GM19328 (cell line): ENCODE data around the gene NOC2L.

Source experiments
- ATAC-seq: cut with Tn5 transposase; IDR thresholded peaks from one replicate; pipeline ENCODE4 v1.9.1; 2021; ENCODE audit warnings: mild to moderate bottlenecking, moderate library complexity; ENCODE audit not compliant: unreplicated experiment

The NOC2L gene

DNA sequence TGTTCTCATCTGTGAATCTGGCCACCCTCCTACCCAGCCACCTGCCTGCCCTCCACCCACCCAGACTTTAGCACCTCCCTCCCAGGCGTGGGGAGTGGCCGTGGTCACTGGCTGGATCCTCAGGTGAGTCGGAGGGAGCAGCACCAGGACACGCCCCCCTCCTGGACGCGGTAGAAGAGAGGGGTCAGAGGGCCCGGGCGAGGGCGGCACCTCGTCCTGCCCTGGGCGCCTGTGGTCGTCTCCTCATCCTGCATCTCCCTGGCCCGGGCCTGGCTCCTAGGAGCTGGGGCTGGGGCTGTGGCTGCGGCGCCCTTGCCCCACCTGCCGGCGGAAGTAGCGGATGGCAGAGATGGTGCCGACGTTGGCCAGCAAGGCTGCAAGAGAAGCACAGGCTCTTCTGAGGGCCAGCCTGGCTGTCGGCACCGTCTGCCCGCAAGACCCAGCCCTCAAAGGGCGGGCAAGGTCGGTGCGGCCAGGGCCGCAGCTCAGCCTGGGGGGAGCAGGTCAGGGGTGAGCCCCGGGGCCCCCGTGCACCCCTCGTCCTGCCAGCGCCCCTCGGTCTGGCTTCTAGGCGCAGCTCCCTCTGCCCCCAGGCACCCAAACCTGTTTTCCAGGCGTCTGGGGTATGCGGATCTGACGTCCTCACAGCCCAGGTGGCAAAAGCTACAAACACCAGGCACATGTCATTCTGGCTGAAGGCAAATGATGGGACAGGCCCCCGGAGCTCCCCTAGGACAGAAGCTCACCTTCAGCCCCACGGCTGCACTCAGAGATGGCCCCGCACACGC is 17.0 kb upstream of the NOC2L start:
- no peak for ATAC-seq

GRCh38 chr1:975365-975764 is 16.3 kb upstream of the NOC2L start:
- no peak for ATAC-seq

- ATAC-seq: no peak
Measured at GRCh38 chr1:974687-975328, 15.8 kb upstream of the NOC2L start.

GRCh38 chr1:974293-974640 is 15.2 kb upstream of the NOC2L start:
- ATAC-seq: no peak

- no peak for ATAC-seq
Measured at GRCh38 chr1:973459-974292, 14.6 kb upstream of the NOC2L start.

GRCh38 chr1:972726-973458 is 13.8 kb upstream of the NOC2L start:
- no peak for ATAC-seq

GRCh38 chr1:971751-972506 is 12.9 kb upstream of the NOC2L start:
- no peak for ATAC-seq

DNA sequence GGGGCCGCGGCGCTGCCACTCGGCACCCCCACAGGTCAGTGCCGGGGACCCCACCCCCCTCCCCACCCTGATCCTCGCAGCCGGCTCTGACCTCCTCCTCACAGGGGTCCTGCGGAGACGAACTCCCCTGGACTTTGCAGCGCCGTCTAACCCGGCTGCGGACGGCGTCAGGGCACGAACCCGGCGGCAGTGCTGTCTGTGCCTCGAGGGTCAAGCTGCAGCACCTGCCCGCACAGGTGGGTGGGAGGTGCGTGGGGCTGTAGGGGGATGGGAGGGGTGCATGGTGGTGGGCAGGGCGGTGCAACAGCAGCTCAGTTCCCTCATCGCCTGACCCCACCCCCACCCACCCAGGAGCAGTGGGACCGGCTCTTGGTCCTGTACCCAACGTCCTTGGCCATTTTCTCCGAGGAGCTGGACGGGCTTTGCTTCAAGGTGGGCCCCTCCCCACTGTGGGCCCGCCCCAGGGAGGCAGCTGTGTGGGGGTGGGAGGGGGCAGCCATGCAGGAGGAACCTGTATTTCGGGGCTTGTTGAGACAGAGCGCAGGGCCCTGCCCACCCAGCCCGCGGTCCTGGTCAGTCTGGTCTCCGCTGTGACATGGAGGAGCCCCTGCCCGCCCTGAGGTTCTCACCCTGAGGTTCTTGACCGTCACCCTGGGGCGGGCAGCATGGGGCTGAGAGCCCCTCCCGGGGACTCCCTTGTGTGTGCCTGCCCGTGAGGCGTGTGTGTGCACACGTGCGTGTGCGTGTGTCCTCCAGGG is 12.1 kb upstream of the NOC2L start:
- ATAC-seq: no peak

DNA sequence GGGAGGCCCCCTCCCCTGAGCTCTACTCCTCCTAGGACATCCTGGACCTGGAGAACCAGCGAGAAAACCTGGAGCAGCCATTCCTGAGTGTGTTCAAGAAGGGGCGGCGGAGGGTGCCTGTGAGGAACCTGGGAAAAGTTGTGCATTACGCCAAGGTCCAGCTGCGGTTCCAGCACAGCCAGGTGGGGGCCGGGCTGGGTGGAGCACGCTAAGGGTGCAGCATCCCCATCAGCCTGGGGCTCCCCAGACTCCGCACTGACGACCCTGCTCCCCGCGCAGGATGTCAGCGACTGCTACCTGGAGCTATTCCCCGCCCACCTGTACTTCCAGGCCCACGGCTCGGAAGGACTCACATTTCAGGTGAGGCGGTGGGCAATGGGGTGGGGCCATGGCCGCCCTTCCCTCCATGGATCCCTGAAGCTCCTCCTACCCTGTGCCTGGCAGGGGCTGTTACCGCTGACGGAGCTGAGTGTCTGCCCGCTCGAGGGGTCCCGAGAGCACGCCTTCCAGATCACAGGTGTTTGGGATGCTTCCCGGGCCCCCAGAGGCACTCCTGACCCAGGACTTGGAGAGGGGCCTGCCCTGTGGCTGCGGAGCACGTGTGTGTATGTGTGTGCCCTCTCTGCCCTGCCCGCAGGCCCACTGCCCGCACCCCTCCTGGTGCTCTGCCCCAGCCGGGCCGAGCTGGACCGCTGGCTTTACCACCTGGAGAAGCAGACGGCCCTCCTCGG is 11.4 kb upstream of the NOC2L start:
- no peak for ATAC-seq

GRCh38 chr1:969260-969855 is 10.3 kb upstream of the NOC2L start:
- ATAC-seq: no peak

DNA sequence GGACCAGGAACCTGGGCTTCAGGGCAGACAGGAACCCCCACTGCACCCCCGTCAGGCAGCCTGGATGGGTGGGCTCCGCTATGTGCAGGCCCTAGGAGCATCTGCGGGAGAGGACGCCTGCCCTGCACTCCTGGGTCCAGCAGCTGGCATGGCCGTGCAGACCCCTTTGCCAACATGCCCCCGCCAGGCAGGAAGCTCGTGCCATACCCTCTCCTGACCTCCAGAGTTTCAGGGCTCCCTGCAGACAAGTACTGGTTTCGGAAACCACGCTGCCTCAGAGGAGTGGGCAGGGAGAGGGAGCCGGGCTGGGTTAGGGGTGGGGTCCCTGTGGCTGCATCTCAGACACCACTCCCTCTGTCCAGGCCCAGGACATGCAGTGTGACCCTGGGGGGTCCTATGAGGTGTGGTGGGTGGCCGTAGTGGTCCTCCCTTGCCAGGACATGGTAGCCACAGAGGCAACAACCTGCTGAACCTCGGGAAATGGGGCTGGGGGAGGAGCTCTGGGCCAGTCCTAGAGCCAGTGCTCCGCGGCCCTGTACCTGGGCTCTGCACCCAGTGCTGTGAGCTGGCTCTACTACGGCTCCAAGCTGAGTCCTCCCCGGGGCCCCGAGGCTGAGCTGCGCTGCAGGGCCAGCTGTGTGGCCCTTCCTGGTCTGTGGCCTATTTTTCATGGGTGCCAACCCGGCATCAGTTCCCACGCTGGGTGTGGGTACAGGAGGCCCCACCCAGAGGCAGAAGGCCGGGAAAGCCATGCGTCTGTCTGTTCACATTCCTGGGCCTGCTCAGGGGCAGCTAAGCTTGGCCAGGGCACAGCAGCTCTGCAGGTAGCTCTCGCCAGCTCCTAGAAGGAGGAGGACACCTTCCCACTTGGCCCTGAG is 8.6 kb upstream of the NOC2L start:
- no peak for ATAC-seq

DNA sequence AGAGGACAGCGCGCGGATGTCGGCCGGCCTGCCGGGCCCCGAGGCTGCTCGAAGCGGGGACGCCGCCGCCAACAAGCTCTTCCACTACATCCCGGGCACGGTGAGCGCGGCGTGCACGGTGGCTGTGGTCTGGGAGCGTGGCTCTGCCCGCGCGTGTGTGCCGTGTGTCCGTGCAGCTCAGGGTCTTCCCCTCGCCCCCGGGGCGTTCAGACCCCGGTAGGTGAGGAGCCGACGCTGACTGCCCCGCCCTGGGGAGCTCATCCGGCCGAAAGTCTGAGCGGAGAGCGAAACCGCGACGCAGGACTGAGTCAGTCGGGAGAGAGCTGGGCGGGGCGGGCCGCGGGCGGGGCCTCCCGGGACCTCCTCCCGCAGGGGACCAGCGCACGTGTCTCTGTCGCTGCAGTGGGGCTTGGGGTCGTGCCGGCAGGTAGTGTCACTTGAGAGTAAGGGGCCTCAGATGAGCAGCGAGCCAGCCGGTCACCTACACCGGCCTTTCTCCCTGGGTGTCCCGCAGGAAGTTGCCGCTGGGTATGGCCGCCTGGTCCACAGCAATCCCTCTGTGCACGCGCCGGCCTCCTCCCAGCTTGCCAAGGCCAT is 7.7 kb upstream of the NOC2L start:
- no peak for ATAC-seq

DNA sequence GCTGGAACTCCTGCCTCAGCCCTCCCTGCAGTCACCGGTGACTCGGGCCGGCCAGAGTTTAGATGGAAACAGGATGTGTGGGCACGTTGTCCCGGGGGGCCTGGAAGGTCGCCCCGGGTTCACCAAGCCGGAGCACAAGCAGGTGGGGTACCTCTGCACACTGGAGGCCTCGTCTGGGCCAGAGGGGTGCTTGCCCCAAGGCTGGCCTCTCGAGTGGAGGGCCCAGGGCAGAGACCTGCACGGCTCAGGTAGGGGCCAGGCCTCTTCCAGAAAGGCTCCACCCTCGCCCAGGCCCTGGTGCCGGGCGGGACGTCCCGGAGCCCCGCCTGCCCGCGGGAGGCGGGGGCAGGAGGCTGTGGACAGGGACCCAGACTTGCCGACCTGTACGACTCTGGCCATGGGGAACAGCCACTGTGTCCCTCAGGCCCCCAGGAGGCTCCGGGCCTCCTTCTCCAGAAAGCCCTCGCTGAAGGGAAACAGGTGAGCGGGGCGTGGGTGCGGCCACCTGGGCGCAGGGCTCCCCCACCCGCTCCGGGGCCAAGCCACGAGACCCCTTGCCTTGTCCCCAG is 7.2 kb upstream of the NOC2L start, which contains the start of gene PLEKHN1:
TSS of gene PLEKHN1 (plus strand) at position 348 of the 569 bp plus-strand sequence. CDS start at position 398, 50 bp downstream.
- no peak for ATAC-seq

- ATAC-seq: no peak
Measured at GRCh38 chr1:965526-966134, 6.6 kb upstream of the NOC2L start.

- ATAC-seq: no peak
Measured at GRCh38 chr1:964691-965525, 5.9 kb upstream of the NOC2L start.
